K562 (cell line): ENCODE measurements around the gene SERPINA5. TPM values are rescaled to one million over a fixed set of nuclear protein-coding genes. Genes with fewer than 3 reads are reported as not detected.

ENCODE experiments used
- ATAC-seq: fragments of 200-7000 bp; cut with Tn5 transposase; 3 replicates; pipeline ENCODE4 v1.9.1; 2020; ENCODE audit warnings: moderate library complexity
- BruUV-seq: library from RNA; stranded (reverse); fragments of 400-500 nt; replicated peaks from 2 replicates; lab custom pipeline; 2021; lab: Mats Ljungman, UMichigan
- CTCF ChIA-PET: fragments of 300-600 bp; formaldehyde crosslinking; extraction: SDS; loops from one replicate; lab custom pipeline; 2021; ENCODE audit warnings: low intra/inter-chr PET ratio; lab: Yijun Ruan, JAX
- POLR2A ChIA-PET: fragments of 300-600, 350-650 bp; sonication (Branson Sonifier 250); formaldehyde crosslinking; extraction: SDS; loops from one replicate; lab custom pipeline; 2021; ENCODE audit warnings: antibody characterized with exemption, inconsistent platforms; lab: Yijun Ruan, JAX
- DNase-seq, 4 experiments: peaks; one replicate each; pipeline versions ENCODE4 v3.0.0 to v3.0.0-alpha.2; 2011 to 2018; ENCODE audit warnings: low spot score in 3 of 4, mixed read lengths in 3 of 4; ENCODE audit errors: extremely low read depth in 1 of 4
- FAIRE-seq: peaks from 2 replicates; lab custom pipeline; 2011; peaks lifted over from hg19 to GRCh38; lab: Jason Lieb, UNC
- H2AFZ ChIP-seq: 2 replicates; pipeline ENCODE4 v1.6.0; 2011; ENCODE audit warnings: low read depth, low read length, control low read depth, inconsistent platforms
- H3K27ac ChIP-seq: fragments of 200-600 bp; 3 replicates; pipeline ENCODE4 v1.8.0; 2011; ENCODE audit warnings: low read depth, mild to moderate bottlenecking, control low read depth, inconsistent platforms, low read length, moderate library complexity, mixed read lengths; ENCODE audit errors: extremely low read depth
- H3K27me3 ChIP-seq, 2 experiments: fragments of 300-600 bp in 1 of 2; 2 replicates in 1 of 2; 3 replicates in 1 of 2; pipeline versions ENCODE4 v1.6.0 to v1.8.0; 2011; ENCODE audit warnings: inconsistent platforms in 2 of 2, low read length in 2 of 2, mild to moderate bottlenecking in 1 of 2, mixed read lengths in 1 of 2, moderate library complexity in 1 of 2; ENCODE audit not compliant: control insufficient read depth in 2 of 2, insufficient read depth in 2 of 2
- H3K36me3 ChIP-seq: fragments of 300-600 bp; 3 replicates; pipeline ENCODE4 v1.8.0; 2011; ENCODE audit warnings: mild to moderate bottlenecking, low read length, inconsistent platforms; ENCODE audit not compliant: control insufficient read depth, insufficient read depth
- H3K4me1 ChIP-seq, 2 experiments: fragments of 200-600 bp in 1 of 2; replicated peaks in 1 of 2; 2 replicates in 1 of 2; 3 replicates in 1 of 2; pipeline versions ENCODE4 v1.5.1 to v1.8.0; 2011; ENCODE audit warnings: inconsistent platforms in 2 of 2, low read length in 2 of 2, mild to moderate bottlenecking in 1 of 2, mixed read lengths in 1 of 2, moderate library complexity in 1 of 2; ENCODE audit not compliant: control insufficient read depth in 2 of 2, insufficient read depth in 2 of 2
- H3K4me2 ChIP-seq: 2 replicates; pipeline ENCODE4 v1.6.1; 2011; ENCODE audit warnings: low read length, control low read depth, inconsistent platforms, mixed read lengths; ENCODE audit not compliant: insufficient read depth
- H3K4me3 ChIP-seq: fragments of 200-600 bp; sonication (generic), shearing (Covaris generic); 2 replicates; pipeline ENCODE4 v1.5.1; 2016; ENCODE audit warnings: control low read depth, inconsistent platforms
- H3K79me2 ChIP-seq: fragments of 200-600 bp; 3 replicates; pipeline ENCODE4 v1.8.0; 2011; ENCODE audit warnings: low read length, inconsistent platforms; ENCODE audit not compliant: control insufficient read depth, insufficient read depth
- H3K9ac ChIP-seq, 2 experiments: 2 replicates each; pipeline versions ENCODE4 v1.6.0 to v1.6.1; 2011; ENCODE audit warnings: low read depth in 2 of 2, low read length in 2 of 2, control low read depth in 1 of 2, inconsistent platforms in 1 of 2, mild to moderate bottlenecking in 1 of 2, mixed read lengths in 1 of 2; ENCODE audit not compliant: insufficient read depth in 1 of 2
- H3K9me1 ChIP-seq: one replicate; pipeline ENCODE4 v1.6.0; 2011; ENCODE audit warnings: inconsistent platforms, mild to moderate bottlenecking, low read length, moderate library complexity; ENCODE audit not compliant: control insufficient read depth, insufficient read depth
- H3K9me3 ChIP-seq: replicated peaks from 2 replicates; pipeline ENCODE4 v1.5.1; 2011; ENCODE audit warnings: low read depth, low read length, inconsistent platforms; ENCODE audit not compliant: control insufficient read depth, insufficient read depth
- H4K20me1 ChIP-seq: replicated peaks from 2 replicates; pipeline ENCODE4 v1.6.1; 2011; ENCODE audit warnings: low read length, inconsistent platforms, mixed read lengths; ENCODE audit not compliant: control insufficient read depth, insufficient read depth
- ARNT ChIP-seq, 2 experiments: fragments of 450-650 bp; IDR thresholded peaks; 2 replicates each; pipeline ENCODE4 v1.6.1; 2016; ENCODE audit warnings: mild to moderate bottlenecking in 1 of 2
- CEBPB ChIP-seq: fragments of 450-650 bp; IDR thresholded peaks from 2 replicates; pipeline ENCODE4 v1.6.1; 2016; ENCODE audit warnings: missing genetic modification characterization, missing compliant biosample characterization
- CEBPG ChIP-seq, 3 experiments: fragments of 200-800 bp in 1 of 3; sonication (Bioruptor generic) in 1 of 3; sonication (generic) in 1 of 3; formaldehyde crosslinking in 1 of 3; IDR thresholded peaks in 2 of 3; conservative IDR thresholded peaks in 1 of 3; 2 replicates each; pipeline versions ENCODE4 v1.6.1 to v1.8.0; 2016 to 2022; ENCODE audit warnings: missing compliant biosample characterization in 2 of 3, missing genetic modification characterization in 2 of 3, mild to moderate bottlenecking in 1 of 3, missing genetic modification reagents in 1 of 3
- ELF1 ChIP-seq: fragments of 200-800 bp; sonication (Bioruptor generic); IDR thresholded peaks from 2 replicates; pipeline ENCODE4 v1.6.1; 2016; ENCODE audit warnings: missing genetic modification characterization, missing compliant biosample characterization
- LCOR ChIP-seq: sonication (generic); formaldehyde crosslinking; IDR thresholded peaks from 2 replicates; pipeline ENCODE4 v1.8.0; 2022; ENCODE audit warnings: mild to moderate bottlenecking, missing genetic modification reagents
- MEF2D ChIP-seq: conservative IDR thresholded peaks from 2 replicates; pipeline ENCODE4 v1.6.1; 2016; ENCODE audit warnings: low read depth, missing genetic modification characterization, missing compliant biosample characterization
- NFE2 ChIP-seq: IDR thresholded peaks from 2 replicates; pipeline ENCODE4 v1.6.1; 2014; ENCODE audit warnings: antibody characterized with exemption, low read depth
- NR2F6 ChIP-seq: fragments of 450-650 bp; formaldehyde crosslinking; IDR thresholded peaks from 2 replicates; pipeline ENCODE4 v1.4.0; 2020; ENCODE audit warnings: mild to moderate bottlenecking
- ZNF253 ChIP-seq: fragments of 250-450 bp; sonication (Bioruptor Pico); conservative IDR thresholded peaks from 2 replicates; pipeline ENCODE4 v1.6.1; 2021; ENCODE audit warnings: mild to moderate bottlenecking
- WGBS: fragments of 100-300 bp; shearing (Covaris generic); methylation state at CpG from one replicate; pipeline ENCODE4 v1.1.6; 2016; ENCODE audit warnings: low coverage, mixed read lengths; ENCODE audit not compliant: insufficient coverage; ENCODE audit errors: missing lambda C conversion rate; 5-methylcytosine and 5-hydroxymethylcytosine counted together
- in situ Hi-C: fragments of 300-500 bp; cut with MboI; formaldehyde crosslinking; loops from 4 replicates; pipeline ENCODE4 v1.15.0; 2018; ENCODE audit warnings: inconsistent platforms, mixed read lengths
- intact Hi-C: fragments of 100-400 bp; cut with micrococcal nuclease; formaldehyde crosslinking; loops from 2 replicates; pipeline ENCODE4 v1.14.2; 2022
- polyA plus RNA-seq, 8 experiments: library from polyadenylated mRNA; depleted of rRNA in 4 of 8; stranded (reverse) in 5 of 8; unstranded in 3 of 8; fragments of >200 nt; fragmentation: Nextera tagmentation in 2 of 8; fragmentation: Illumina TruSeq in 1 of 8; extraction: Ambion mirVana in 2 of 8; extraction: Trizol in 1 of 8; gene quantifications; 2 replicates each; pipeline versions ENCODE4 v1.2.1 to v1.2.3, GENCODE V29; 2011 to 2014; ENCODE audit warnings: inconsistent platforms in 1 of 8, missing spikeins in 1 of 8
- total RNA-seq, 7 experiments: library from RNA; depleted of rRNA in 6 of 7; stranded (reverse); fragments of >200 nt in 6 of 7; fragmentation: Illumina TruSeq in 2 of 7; extraction: Trizol in 2 of 7; gene quantifications; 2 replicates each; pipeline versions ENCODE4 v1.2.1 to v1.2.3, GENCODE V29; 2011 to 2021; ENCODE audit warnings: low replicate concordance in 1 of 7
- TF ChIP-seq, protein P1 (sequence below), 2 experiments: fragments of 450-650 bp in 1 of 2; sonication (generic) in 1 of 2; formaldehyde crosslinking in 1 of 2; IDR thresholded peaks in 1 of 2; conservative IDR thresholded peaks in 1 of 2; 2 replicates each; pipeline versions ENCODE4 v1.6.1 to v1.8.1; 2016 to 2023; ENCODE audit warnings: mild to moderate bottlenecking in 2 of 2, moderate library complexity in 2 of 2, inconsistent platforms in 1 of 2, missing genetic modification reagents in 1 of 2
- TF ChIP-seq, protein P2 (sequence below): fragments of 250-450 bp; sonication (Bioruptor Pico); IDR thresholded peaks from 2 replicates; pipeline ENCODE4 v1.8.0; 2021; ENCODE audit warnings: borderline replicate concordance, mild to moderate bottlenecking, moderate library complexity; ENCODE audit not compliant: poor library complexity, severe bottlenecking
- TF ChIP-seq, protein P3 (sequence below): fragments of 250-450 bp; sonication (Bioruptor Pico); IDR thresholded peaks from 2 replicates; pipeline ENCODE4 v1.4.0; 2020

SERPINA5 gene
- total and polyA plus RNA-seq, 9 of the 15 experiments (the other 6 are each of a cell fraction or from before 2014, with no cell fraction given) = 0.38 TPM; not detected in 8

DNA sequence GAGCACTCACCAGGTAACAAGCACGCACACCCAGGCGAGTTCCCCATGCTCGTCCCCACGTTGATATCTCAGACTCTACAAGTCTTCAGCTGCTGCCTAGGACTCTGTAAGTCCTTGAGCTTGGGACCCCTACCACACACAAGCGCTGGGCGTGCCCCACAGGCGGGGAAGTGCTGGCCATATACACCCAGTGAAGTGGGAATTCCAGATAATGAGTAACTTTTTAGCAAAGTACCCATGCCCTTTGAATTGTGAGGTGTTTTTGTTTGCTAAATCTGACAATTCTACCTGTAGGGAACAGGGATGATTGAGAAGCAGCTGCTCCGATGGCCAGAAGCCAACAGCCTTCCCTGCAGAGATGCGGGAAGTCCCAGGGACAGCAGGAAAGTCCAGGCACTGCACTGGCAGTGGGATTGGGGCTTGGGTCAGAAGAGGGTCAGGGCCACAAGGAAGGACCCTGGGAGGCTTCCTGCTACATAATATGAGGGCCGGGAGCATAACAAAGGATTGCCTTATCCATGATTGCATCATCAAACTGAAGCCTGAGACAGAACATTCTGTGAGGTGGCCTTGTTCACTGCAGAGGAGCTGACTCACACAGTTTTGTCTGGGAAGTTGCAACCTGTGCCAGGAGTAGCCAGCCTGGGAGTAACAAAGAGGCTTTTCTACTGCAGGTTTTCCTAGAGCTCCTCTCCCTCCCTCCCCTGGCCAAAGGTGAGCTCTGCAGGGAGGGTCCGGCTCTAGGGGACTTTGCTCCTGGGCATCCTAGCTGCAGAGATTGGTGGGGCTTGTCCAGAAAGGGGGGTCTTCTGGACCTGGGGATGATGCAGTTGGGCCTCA lies 17.8 kb downstream of the SERPINA5 start:
- H3K9ac ChIP-seq = no peak overlapping the region
- no peaks in the 10 kb centered on the region for H3K4me1 ChIP-seq
- CTCF ChIA-PET = no interaction called here
- no peak for DNase-seq
- H3K9me3 ChIP-seq = no peaks in the 10 kb centered on the region
- no TSS peak for BruUV-seq
- H3K4me3 ChIP-seq = no peak overlapping the region
- in situ Hi-C loops = no loop called here
- no peaks in the 10 kb centered on the region for H3K79me2 ChIP-seq
- ATAC-seq = no peak
- no peaks in the 10 kb centered on the region for H4K20me1 ChIP-seq
- TF ChIP-seq, protein P1, sequence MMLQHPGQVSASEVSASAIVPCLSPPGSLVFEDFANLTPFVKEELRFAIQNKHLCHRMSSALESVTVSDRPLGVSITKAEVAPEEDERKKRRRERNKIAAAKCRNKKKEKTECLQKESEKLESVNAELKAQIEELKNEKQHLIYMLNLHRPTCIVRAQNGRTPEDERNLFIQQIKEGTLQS (IDR thresholded peaks at IDR 0.05) = peak; percentile 79
- TF ChIP-seq, protein P1 (CRISPR knock-in tag; conservative IDR thresholded peaks at IDR 0.05) = no peak
- TF ChIP-seq NR2F6 (CRISPR knock-in tag) (no peak), NFE2 (no peak), CEBPG (CRISPR knock-in tag; IDR thresholded peaks at IDR 0.05) (no peak), CEBPG (tag; conservative IDR thresholded peaks at IDR 0.05 in 1 of 2, IDR thresholded peaks at IDR 0.05 in 1 of 2) (peak; percentile 68 to 76), ZNF253 (no peak), MEF2D (tag) (no peak), ELF1 (no peak), CEBPB (tag) (0 out of 2 replicates have a peak, but pooled peaks have one; percentile 25), LCOR (CRISPR knock-in tag) (no peak), ARNT (IDR thresholded peaks at IDR 0.05) (no peak)
- TF ChIP-seq, protein P2, sequence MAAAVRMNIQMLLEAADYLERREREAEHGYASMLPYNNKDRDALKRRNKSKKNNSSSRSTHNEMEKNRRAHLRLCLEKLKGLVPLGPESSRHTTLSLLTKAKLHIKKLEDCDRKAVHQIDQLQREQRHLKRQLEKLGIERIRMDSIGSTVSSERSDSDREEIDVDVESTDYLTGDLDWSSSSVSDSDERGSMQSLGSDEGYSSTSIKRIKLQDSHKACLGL = no peak
- TF ChIP-seq, protein P3, sequence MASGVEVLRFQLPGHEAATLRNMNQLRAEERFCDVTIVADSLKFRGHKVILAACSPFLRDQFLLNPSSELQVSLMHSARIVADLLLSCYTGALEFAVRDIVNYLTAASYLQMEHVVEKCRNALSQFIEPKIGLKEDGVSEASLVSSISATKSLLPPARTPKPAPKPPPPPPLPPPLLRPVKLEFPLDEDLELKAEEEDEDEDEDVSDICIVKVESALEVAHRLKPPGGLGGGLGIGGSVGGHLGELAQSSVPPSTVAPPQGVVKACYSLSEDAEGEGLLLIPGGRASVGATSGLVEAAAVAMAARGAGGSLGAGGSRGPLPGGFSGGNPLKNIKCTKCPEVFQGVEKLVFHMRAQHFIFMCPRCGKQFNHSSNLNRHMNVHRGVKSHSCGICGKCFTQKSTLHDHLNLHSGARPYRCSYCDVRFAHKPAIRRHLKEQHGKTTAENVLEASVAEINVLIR (CRISPR knock-in tag) = no peak
- TF ChIP-seq, all 486 proteins: peak for 3
- no peaks in the 10 kb centered on the region for H3K36me3 ChIP-seq
- POLR2A ChIA-PET = no interaction called here
- 0% methylated on average over 10 of the region's 11 CpGs for WGBS
- no peak overlapping the region for H2AFZ ChIP-seq
- intact Hi-C loops = no loop called here
- H3K27me3 ChIP-seq = no peaks in the 10 kb centered on the region
- no peak overlapping the region for H3K27ac ChIP-seq
- H3K4me2 ChIP-seq = no peak overlapping the region
- no peak for FAIRE-seq
- H3K9me1 ChIP-seq = no peaks in the 10 kb centered on the region
